KOPT-K1 (cell line): ENCODE data around the gene FIGNL1.

Experiments used
- H3K27ac ChIP-seq: fragments of 200-600 bp; sonication (generic); 2 replicates; pipeline ENCODE4 v1.5.1; 2016; ENCODE audit warnings: antibody characterized with exemption, mild to moderate bottlenecking, low read depth, low read length; ENCODE audit not compliant: poor library complexity, severe bottlenecking
- H3K36me3 ChIP-seq: fragments of 200-600 bp; sonication (generic); 2 replicates; pipeline ENCODE4 v1.5.1; 2017; ENCODE audit warnings: antibody characterized with exemption, mild to moderate bottlenecking, low read length, moderate library complexity; ENCODE audit not compliant: insufficient read depth
- H3K9me3 ChIP-seq: fragments of 200-600 bp; sonication (generic); 2 replicates; pipeline ENCODE4 v1.5.1; 2017; ENCODE audit warnings: antibody characterized with exemption, low read length, mild to moderate bottlenecking; ENCODE audit not compliant: insufficient read depth, poor library complexity, severe bottlenecking

The FIGNL1 gene, protein sequence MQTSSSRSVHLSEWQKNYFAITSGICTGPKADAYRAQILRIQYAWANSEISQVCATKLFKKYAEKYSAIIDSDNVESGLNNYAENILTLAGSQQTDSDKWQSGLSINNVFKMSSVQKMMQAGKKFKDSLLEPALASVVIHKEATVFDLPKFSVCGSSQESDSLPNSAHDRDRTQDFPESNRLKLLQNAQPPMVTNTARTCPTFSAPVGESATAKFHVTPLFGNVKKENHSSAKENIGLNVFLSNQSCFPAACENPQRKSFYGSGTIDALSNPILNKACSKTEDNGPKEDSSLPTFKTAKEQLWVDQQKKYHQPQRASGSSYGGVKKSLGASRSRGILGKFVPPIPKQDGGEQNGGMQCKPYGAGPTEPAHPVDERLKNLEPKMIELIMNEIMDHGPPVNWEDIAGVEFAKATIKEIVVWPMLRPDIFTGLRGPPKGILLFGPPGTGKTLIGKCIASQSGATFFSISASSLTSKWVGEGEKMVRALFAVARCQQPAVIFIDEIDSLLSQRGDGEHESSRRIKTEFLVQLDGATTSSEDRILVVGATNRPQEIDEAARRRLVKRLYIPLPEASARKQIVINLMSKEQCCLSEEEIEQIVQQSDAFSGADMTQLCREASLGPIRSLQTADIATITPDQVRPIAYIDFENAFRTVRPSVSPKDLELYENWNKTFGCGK

DNA sequence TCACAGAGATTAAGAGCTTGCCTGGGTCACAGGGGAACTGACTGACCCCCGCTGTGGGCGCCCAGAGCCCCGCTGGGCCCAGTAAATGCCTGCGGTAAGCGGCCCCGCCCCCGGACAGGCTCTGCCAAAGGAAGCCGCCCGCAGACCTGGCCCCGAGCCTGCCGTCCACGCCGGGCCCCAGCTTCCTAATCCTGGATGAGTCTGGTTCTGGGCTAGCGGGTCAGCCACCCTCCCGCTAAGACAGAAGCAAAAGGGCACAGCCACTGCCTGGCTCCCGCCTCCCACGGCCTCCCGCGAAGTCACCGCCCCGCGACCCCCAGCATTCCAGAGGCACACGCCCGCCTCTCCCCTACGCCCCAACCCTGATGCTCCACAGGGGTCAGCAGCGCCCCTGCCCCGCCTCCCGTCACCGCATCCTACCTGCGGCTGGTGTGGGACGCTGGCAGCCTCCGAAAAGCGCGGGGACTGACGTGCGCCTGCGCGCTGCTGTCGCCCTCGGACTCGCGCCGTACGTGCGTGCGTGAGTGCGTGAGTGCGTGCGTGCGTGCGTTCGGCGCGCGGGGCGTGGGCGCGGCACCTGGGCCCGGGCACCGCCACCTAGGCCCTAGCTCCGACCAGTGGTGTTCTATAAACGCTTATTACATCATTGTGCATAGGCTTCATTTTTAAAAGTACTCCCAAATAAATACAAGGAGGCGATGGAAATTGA is at the start of gene FIGNL1:
Gene FIGNL1, minus strand, starts transcription at position 470 of the 709 bp plus-strand sequence. CDS start 3,063 bp downstream, outside the sequence.
- Histone ChIP-seq H3K27ac (peak within 1 kb of the TSS; percentile 79), H3K36me3 (peaks cover 33% of the 10 kb centered on the region), H3K9me3 (no peaks in the 10 kb centered on the region)

GRCh38 chr7:50499092-50499491 is 48.9 kb upstream of the FIGNL1 start:
- H3K36me3 ChIP-seq = no peaks in the 10 kb centered on the region
- no peak overlapping the region for H3K27ac ChIP-seq
- H3K9me3 ChIP-seq = no peaks in the 10 kb centered on the region

GRCh38 chr7:50497968-50498367 is 47.8 kb upstream of the FIGNL1 start:
- Histone ChIP-seq H3K36me3 (no peaks in the 10 kb centered on the region), H3K27ac (no peak overlapping the region), H3K9me3 (no peaks in the 10 kb centered on the region)

DNA sequence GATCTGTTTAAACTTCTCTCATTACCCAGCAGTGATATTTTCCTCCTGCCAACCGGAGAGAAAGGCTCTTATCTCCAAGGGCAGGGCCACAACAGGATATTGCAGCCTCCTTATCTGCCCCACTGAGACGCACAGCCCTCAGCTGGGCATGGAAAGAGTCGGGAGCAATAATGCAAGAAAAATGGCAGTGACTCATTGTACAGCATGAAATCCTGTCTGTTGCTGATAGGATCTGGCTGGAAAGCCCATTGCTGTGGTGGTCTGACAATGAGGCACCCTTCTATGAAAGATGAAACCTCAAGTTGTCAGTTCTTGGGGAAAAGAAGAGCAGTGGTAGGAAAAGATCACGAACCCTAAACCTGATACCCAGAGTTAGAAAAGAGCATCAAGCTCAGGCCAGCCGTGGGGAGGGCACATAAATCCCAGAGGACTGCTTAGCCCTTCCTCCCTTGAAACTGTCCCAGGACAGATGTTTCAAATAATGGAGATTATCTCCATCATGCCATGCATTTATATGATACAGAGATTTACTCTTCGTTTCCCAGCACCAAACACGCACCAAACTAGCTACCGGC is 47.0 kb upstream of the FIGNL1 start:
- H3K27ac ChIP-seq = no peak overlapping the region
- H3K36me3 ChIP-seq = no peaks in the 10 kb centered on the region
- peaks cover 2% of the 10 kb centered on the region for H3K9me3 ChIP-seq

GRCh38 chr7:50496569-50496968 is 46.4 kb upstream of the FIGNL1 start:
- Histone ChIP-seq H3K36me3 (no peaks in the 10 kb centered on the region), H3K27ac (no peak overlapping the region), H3K9me3 (peaks cover 4% of the 10 kb centered on the region)

- Histone ChIP-seq H3K27ac (no peak overlapping the region), H3K36me3 (no peaks in the 10 kb centered on the region), H3K9me3 (peaks cover 4% of the 10 kb centered on the region)
These were observed 45.6 kb upstream of the FIGNL1 start for GRCh38 chr7:50495746-50496145.

- Histone ChIP-seq H3K36me3 (no peaks in the 10 kb centered on the region), H3K27ac (no peak overlapping the region), H3K9me3 (peaks cover 20% of the 10 kb centered on the region)
These were observed 42.8 kb upstream of the FIGNL1 start for GRCh38 chr7:50492770-50493519.

DNA sequence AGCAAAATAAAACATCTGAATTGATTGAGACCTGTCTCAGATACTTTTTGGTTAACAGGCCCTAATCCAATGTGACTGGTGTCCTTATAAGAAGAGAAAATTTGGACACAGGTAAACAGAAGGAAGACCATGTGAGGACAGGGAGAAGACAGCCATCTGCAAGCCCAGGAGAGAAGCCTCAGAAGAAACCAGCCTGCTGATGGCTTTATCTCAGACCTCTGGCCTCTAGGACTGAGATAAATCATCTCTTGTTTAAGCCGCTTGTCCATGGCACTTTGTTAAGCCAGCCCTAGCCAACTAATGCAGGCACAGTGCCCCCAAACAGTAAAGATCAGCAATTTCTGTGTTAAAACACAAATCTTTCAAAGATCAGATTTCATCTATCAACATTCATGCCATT is 41.8 kb upstream of the FIGNL1 start:
- Histone ChIP-seq H3K36me3 (no peaks in the 10 kb centered on the region), H3K9me3 (peaks cover 27% of the 10 kb centered on the region), H3K27ac (no peak overlapping the region)

DNA sequence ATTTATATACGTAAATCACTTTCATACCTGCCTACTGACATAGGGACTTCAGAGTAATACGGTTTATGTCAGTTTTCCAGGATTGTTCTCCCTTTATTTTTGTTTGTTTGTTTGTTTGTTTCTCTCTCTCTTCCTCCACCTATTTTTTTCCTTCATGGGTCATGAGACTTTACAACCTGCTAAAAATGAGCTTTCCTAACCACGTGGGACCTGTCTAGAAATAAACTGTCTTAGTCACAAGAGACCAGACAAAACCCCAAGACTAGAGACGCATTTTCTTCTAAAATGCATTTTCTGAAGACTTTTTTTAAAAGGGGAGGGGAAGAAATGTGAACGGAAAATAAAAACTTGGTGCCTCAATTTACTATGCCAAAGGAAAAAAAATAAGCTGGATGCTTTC is 41.1 kb upstream of the FIGNL1 start:
- Histone ChIP-seq H3K27ac (no peak overlapping the region), H3K9me3 (peaks cover 27% of the 10 kb centered on the region), H3K36me3 (no peaks in the 10 kb centered on the region)

DNA sequence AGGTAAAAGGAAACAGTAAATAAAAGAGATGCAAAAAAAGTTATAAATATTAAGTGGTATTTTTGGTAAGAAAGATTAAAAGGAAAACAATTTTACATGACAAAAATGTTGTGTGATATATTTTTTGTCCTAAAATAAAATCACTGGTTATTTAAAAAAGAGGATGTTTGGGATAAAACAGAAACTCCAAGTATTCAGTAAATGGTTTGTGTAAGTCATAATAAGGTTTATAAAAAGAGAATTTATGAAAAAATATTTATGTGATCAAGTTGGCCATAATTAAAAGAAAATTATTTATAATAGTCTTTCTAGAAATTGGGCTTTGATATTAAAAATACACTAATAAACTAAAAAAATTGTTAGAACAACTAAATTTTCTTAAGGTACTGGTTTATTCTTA is 38.2 kb upstream of the FIGNL1 start:
- H3K9me3 ChIP-seq = peaks cover 27% of the 10 kb centered on the region
- no peak overlapping the region for H3K27ac ChIP-seq
- H3K36me3 ChIP-seq = no peaks in the 10 kb centered on the region

DNA sequence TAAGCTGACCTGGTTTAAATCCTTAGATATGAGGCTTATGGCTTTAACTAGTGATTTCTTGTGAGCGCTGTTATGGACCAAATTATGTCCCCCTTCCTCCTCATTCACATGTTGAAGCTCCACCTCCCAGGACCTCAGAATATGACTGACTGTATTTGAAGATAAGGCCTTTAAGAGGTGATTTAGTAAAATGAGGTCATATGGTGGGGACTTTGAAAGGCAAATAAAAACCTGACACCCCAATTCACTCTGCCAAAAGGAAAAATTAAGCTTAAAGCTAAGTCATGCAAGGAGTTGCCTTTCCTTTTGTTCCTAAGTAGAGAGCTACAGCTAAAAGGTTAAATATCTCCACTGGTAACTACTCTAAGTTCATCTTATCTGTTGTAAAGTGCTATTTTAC is 36.4 kb upstream of the FIGNL1 start:
- Histone ChIP-seq H3K36me3 (no peaks in the 10 kb centered on the region), H3K27ac (no peak overlapping the region), H3K9me3 (peaks cover 23% of the 10 kb centered on the region)

DNA sequence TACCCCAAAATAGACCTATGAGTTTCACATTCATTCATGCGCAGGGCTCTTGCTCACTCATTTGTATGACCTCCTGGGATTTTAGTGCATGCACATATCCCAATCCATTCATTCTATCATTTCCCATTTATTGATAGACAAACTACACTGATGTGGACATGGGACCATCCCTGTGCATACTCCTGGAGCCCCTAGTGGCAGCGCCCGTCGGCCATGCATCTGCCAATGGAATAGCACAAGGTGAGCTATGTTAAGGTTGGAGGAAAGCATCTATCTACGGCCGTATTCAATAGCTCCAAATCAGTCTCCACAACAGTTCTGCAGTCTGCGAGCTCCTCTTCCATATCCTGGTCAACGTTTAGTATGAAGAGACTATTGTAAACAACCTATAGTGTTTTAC is 31.7 kb upstream of the FIGNL1 start:
- Histone ChIP-seq H3K9me3 (no peaks in the 10 kb centered on the region), H3K27ac (no peak overlapping the region), H3K36me3 (no peaks in the 10 kb centered on the region)

- no peaks in the 10 kb centered on the region for H3K36me3 ChIP-seq
- no peaks in the 10 kb centered on the region for H3K9me3 ChIP-seq
- H3K27ac ChIP-seq = no peak overlapping the region
These were observed 30.6 kb upstream of the FIGNL1 start for GRCh38 chr7:50480797-50481196.

DNA sequence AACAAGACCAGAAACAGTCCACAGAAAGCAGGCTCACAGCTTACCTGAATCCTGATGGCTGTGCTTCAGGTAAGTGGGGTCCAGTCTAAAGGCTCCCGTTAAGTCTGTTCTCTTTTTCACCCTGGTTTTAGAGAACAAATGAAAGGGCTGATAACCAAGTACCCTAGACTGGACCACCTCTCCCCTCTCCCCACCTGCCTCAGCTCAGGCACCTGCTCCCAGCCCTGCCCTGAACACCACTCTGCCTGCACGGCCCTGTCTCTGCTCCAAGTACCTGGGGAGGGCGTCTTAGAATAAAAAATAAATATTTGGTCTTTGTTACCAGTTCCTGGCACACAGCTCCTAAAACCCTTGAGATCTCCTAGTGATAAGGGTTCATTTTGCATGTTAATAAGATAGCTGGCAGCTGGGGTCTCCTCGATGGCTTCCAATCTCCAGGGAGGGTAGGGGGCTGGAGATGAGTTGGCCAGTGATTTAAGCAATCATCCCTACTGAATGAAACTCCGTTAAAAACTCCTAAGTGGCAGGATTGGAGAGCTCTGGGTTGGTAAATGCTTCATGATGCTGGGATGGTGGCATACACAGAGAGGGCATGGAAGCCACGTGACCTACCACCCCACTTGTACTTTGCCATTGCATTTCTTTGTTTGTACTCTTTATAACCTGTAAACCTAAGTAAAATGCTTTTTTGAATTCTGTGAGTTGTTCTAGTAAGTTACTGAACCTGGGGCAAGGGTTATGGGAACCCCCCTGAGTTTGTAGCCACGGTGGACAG is 29.8 kb upstream of the FIGNL1 start:
- no peak overlapping the region for H3K27ac ChIP-seq
- no peaks in the 10 kb centered on the region for H3K36me3 ChIP-seq
- no peaks in the 10 kb centered on the region for H3K9me3 ChIP-seq
